HEK293 (cell line): ENCODE results near the gene CA12.

Experiments used
- EGR2 ChIP-seq: fragments of 450-650 bp; formaldehyde crosslinking; IDR thresholded peaks from 2 replicates; pipeline ENCODE4 v1.5.1; 2016; ENCODE audit warnings: low read depth, missing biosample characterization, missing genetic modification characterization
- GFI1B ChIP-seq: fragments of 450-650 bp; formaldehyde crosslinking; IDR thresholded peaks from 2 replicates; pipeline ENCODE4 v1.5.1; 2016; ENCODE audit warnings: missing biosample characterization, missing genetic modification characterization
- GLIS1 ChIP-seq: fragments of 450-650 bp; formaldehyde crosslinking; IDR thresholded peaks from 2 replicates; pipeline ENCODE4 v1.5.1; 2016; ENCODE audit warnings: missing biosample characterization, missing genetic modification characterization
- HOXC10 ChIP-seq: sonication (generic); formaldehyde crosslinking; IDR thresholded peaks from 2 replicates; pipeline ENCODE4 v1.8.1; 2023; ENCODE audit warnings: mild to moderate bottlenecking, missing genetic modification reagents
- KLF1 ChIP-seq: fragments of 450-650 bp; formaldehyde crosslinking; IDR thresholded peaks from 2 replicates; pipeline ENCODE4 v1.5.1; 2016; ENCODE audit warnings: missing biosample characterization, missing genetic modification characterization
- KLF8 ChIP-seq: fragments of 450-650 bp; formaldehyde crosslinking; IDR thresholded peaks from 2 replicates; pipeline ENCODE4 v1.5.1; 2016; ENCODE audit warnings: missing biosample characterization, missing genetic modification characterization
- TCF7L2 ChIP-seq: IDR thresholded peaks from 2 replicates; pipeline ENCODE4 v1.6.1; 2011; ENCODE audit warnings: low read depth, mild to moderate bottlenecking, inconsistent platforms, low read length, moderate library complexity, borderline replicate concordance
- WT1 ChIP-seq: fragments of 450-650 bp; formaldehyde crosslinking; IDR thresholded peaks from 2 replicates; pipeline ENCODE4 v1.5.1; 2016; ENCODE audit warnings: missing biosample characterization, missing genetic modification characterization
- ZBTB1 ChIP-seq: fragments of 450-650 bp; formaldehyde crosslinking; IDR thresholded peaks from 2 replicates; pipeline ENCODE4 v1.5.1; 2016; ENCODE audit warnings: missing biosample characterization, missing genetic modification characterization
- ZEB2 ChIP-seq: fragments of 450-650 bp; formaldehyde crosslinking; IDR thresholded peaks from 2 replicates; pipeline ENCODE4 v1.5.1; 2016; ENCODE audit warnings: missing biosample characterization, missing genetic modification characterization
- ZFP3 ChIP-seq: fragments of 450-650 bp; formaldehyde crosslinking; IDR thresholded peaks from 2 replicates; pipeline ENCODE4 v1.5.1; 2016; ENCODE audit warnings: low read depth, missing biosample characterization, missing genetic modification characterization
- ZNF121 ChIP-seq: fragments of 450-650 bp; formaldehyde crosslinking; IDR thresholded peaks from 2 replicates; pipeline ENCODE4 v1.5.1; 2016; ENCODE audit warnings: missing biosample characterization, missing genetic modification characterization
- ZNF148 ChIP-seq: fragments of 450-650 bp; formaldehyde crosslinking; IDR thresholded peaks from 2 replicates; pipeline ENCODE4 v1.5.0; 2017; ENCODE audit warnings: missing biosample characterization, missing genetic modification characterization, borderline replicate concordance
- ZNF248 ChIP-seq: fragments of 450-650 bp; formaldehyde crosslinking; IDR thresholded peaks from 2 replicates; pipeline ENCODE4 v1.5.1; 2017; ENCODE audit warnings: missing biosample characterization, missing genetic modification characterization
- ZNF501 ChIP-seq: fragments of 450-650 bp; formaldehyde crosslinking; IDR thresholded peaks from 2 replicates; pipeline ENCODE4 v1.5.1; 2016; ENCODE audit warnings: missing biosample characterization, missing genetic modification characterization
- ZNF510 ChIP-seq: fragments of 450-650 bp; formaldehyde crosslinking; IDR thresholded peaks from 2 replicates; pipeline ENCODE4 v1.5.1; 2018; ENCODE audit warnings: mild to moderate bottlenecking, missing genetic modification characterization, missing biosample characterization; ENCODE audit not compliant: insufficient replicate concordance
- ZNF518A ChIP-seq: fragments of 450-650 bp; formaldehyde crosslinking; conservative IDR thresholded peaks from 2 replicates; pipeline ENCODE4 v1.5.1; 2016; ENCODE audit warnings: low read depth, missing biosample characterization, missing genetic modification characterization
- ZNF549 ChIP-seq: fragments of 450-650 bp; IDR thresholded peaks from 2 replicates; pipeline ENCODE4 v1.5.1; 2018; ENCODE audit warnings: missing biosample characterization, missing genetic modification characterization, mild to moderate bottlenecking, inconsistent platforms, moderate library complexity
- ZNF624 ChIP-seq: fragments of 450-650 bp; formaldehyde crosslinking; IDR thresholded peaks from 2 replicates; pipeline ENCODE4 v1.5.1; 2017; ENCODE audit warnings: missing biosample characterization, missing genetic modification characterization
- ZNF660 ChIP-seq: fragments of 450-650 bp; IDR thresholded peaks from 2 replicates; pipeline ENCODE4 v1.5.1; 2018; ENCODE audit warnings: missing biosample characterization, mild to moderate bottlenecking, missing genetic modification characterization
- ZNF747 ChIP-seq: fragments of 450-650 bp; formaldehyde crosslinking; IDR thresholded peaks from 2 replicates; pipeline ENCODE4 v1.5.1; 2016; ENCODE audit warnings: missing biosample characterization, missing genetic modification characterization
- ZNF776 ChIP-seq: fragments of 450-650 bp; formaldehyde crosslinking; IDR thresholded peaks from 2 replicates; pipeline ENCODE4 v1.5.0; 2017; ENCODE audit warnings: missing biosample characterization, missing genetic modification characterization, borderline replicate concordance
- TF ChIP-seq, protein P1 (sequence below): fragments of 450-650 bp; formaldehyde crosslinking; IDR thresholded peaks from 2 replicates; pipeline ENCODE4 v1.5.1; 2016; ENCODE audit warnings: missing biosample characterization, missing genetic modification characterization
- TF ChIP-seq, protein P2 (sequence below): fragments of 450-650 bp; formaldehyde crosslinking; IDR thresholded peaks from 2 replicates; pipeline ENCODE4 v1.5.1; 2017; ENCODE audit warnings: missing biosample characterization, missing genetic modification characterization
- TF ChIP-seq, protein P3 (sequence below): fragments of 450-650 bp; formaldehyde crosslinking; IDR thresholded peaks from 2 replicates; pipeline ENCODE4 v1.5.1; 2016; ENCODE audit warnings: missing biosample characterization, missing genetic modification characterization

Gene CA12

DNA sequence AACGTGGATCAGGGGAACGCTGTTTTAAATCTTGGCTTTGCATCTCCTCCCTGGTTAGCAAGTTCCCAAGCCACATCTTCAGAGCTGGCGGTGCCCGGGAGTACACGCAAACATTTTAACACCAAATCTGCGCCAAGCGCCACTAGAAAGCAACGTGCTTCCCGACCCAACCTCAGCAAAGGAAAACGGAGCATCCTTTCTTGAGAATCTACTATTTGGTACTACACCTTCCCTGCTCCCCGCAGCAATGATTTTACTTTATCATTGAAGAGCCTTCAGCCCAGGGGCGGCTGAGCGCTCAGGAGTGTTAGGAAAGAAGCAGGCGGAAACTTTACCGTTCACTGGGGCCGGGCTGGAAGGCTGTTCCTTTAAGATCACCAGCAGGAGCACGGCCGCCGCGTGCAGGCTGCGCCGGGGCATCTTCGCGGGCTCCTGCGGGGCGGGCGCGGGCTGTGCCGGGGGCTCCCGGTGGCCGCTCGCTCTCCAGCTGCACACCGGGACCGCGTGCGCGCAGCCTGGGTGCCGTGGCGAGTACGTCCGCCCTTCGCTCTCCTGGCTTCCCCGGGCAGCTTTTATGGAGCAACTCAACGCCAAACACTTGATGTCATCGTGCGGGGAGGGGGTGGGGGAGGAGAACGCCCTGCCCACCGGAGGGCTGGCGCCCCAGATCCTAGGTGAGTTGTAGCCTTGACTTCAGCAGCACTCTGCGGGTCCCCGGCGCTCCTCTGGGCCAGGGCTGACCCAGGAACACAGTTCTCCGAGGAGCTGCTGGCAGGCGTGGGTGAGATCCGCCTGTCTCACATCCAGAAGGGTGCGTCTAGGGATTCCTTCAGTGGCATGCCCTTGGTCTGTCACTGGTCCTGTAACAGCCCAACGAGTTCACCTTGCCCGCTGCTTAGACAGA is at the start of gene CA12 (continued):
- TF ChIP-seq, protein P1, sequence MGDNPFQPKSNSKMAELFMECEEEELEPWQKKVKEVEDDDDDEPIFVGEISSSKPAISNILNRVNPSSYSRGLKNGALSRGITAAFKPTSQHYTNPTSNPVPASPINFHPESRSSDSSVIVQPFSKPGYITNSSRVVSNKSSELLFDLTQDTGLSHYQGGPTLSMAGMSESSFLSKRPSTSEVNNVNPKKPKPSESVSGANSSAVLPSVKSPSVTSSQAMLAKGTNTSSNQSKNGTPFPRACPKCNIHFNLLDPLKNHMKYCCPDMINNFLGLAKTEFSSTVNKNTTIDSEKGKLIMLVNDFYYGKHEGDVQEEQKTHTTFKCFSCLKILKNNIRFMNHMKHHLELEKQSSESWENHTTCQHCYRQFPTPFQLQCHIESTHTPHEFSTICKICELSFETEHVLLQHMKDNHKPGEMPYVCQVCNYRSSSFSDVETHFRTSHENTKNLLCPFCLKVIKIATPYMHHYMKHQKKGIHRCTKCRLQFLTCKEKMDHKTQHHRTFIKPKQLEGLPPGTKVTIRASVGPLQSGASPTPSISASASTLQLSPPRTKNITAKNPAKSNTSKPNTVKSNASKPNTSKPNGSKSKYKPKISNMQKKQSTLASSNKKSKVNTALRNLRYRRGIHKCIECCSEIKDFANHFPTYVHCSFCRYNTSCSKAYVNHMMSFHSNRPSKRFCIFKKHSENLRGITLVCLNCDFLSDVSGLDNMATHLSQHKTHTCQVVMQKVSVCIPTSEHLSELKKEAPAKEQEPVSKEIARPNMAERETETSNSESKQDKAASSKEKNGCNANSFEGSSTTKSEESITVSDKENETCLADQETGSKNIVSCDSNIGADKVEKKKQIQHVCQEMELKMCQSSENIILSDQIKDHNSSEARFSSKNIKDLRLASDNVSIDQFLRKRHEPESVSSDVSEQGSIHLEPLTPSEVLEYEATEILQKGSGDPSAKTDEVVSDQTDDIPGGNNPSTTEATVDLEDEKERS (tag by site-specific recombination), result no peak
- TF ChIP-seq ZNF248 (tag by site-specific recombination) (no peak), ZNF747 (tag by site-specific recombination) (no peak), ZNF518A (tag by site-specific recombination) (no peak), ZNF660 (tag by site-specific recombination) (peak; percentile 50; the same call in 1 of the 2 replicates), WT1 (no peak), ZNF776 (tag by site-specific recombination) (no peak), ZNF148 (tag by site-specific recombination) (no peak), ZNF510 (no peak), ZEB2 (peak; percentile 62), KLF1 (tag by site-specific recombination) (peak; percentile 53), KLF8 (tag by site-specific recombination) (peak; percentile 51; the same call in 1 of the 2 replicates), HOXC10 (no peak), ZNF501 (no peak), EGR2 (tag by site-specific recombination) (peak; percentile 21; the same call in 1 of the 2 replicates), ZNF121 (no peak), ZNF624 (tag by site-specific recombination) (no peak), ZBTB1 (tag by site-specific recombination) (no peak), ZNF549 (tag by site-specific recombination) (no peak), GLIS1 (tag by site-specific recombination) (peak; percentile 68), ZFP3 (tag by site-specific recombination) (no peak), TCF7L2 (no peak), GFI1B (tag by site-specific recombination) (no peak)
- TF ChIP-seq, protein P2, sequence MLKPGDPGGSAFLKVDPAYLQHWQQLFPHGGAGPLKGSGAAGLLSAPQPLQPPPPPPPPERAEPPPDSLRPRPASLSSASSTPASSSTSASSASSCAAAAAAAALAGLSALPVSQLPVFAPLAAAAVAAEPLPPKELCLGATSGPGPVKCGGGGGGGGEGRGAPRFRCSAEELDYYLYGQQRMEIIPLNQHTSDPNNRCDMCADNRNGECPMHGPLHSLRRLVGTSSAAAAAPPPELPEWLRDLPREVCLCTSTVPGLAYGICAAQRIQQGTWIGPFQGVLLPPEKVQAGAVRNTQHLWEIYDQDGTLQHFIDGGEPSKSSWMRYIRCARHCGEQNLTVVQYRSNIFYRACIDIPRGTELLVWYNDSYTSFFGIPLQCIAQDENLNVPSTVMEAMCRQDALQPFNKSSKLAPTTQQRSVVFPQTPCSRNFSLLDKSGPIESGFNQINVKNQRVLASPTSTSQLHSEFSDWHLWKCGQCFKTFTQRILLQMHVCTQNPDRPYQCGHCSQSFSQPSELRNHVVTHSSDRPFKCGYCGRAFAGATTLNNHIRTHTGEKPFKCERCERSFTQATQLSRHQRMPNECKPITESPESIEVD, result no peak
- TF ChIP-seq, protein P3, sequence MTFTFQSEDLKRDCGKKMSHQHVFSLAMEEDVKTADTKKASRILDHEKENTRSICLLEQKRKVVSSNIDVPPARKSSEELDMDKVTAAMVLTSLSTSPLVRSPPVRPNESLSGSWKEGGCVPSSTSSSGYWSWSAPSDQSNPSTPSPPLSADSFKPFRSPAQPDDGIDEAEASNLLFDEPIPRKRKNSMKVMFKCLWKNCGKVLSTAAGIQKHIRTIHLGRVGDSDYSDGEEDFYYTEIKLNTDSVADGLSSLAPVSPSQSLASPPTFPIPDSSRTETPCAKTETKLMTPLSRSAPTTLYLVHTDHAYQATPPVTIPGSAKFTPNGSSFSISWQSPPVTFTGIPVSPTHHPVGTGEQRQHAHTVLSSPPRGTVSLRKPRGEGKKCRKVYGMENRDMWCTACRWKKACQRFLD (tag by site-specific recombination), result no peak
